Smooth muscle cell (in vitro differentiated cells): Measurements from ENCODE around the gene AGAP3. TPM values are rescaled to one million over a fixed set of nuclear protein-coding genes. Genes with fewer than 3 reads are reported as not detected.

Source experiments
- DNase-seq: peaks from one replicate; lab custom pipeline; 2025; ENCODE audit not compliant: unreplicated experiment; lab: John Stamatoyannopoulos, UW
- H2AFZ ChIP-seq: fragments of 200-600 bp; sonication (generic); 2 replicates; pipeline ENCODE4 v1.6.0; 2016; ENCODE audit warnings: antibody characterized with exemption, low read depth, mild to moderate bottlenecking
- H3F3A ChIP-seq: fragments of 200-600 bp; sonication (generic); 2 replicates; pipeline ENCODE4 v1.6.0; 2017; ENCODE audit warnings: antibody characterized with exemption, low read depth
- H3K27ac ChIP-seq: fragments of 200-600 bp; sonication (generic); 2 replicates; pipeline ENCODE4 v1.5.1; 2016; ENCODE audit warnings: low read depth, mild to moderate bottlenecking
- H3K27me3 ChIP-seq: fragments of 200-600 bp; sonication (generic); 2 replicates; pipeline ENCODE4 v1.6.1; 2016; ENCODE audit warnings: low read depth, mild to moderate bottlenecking
- H3K36me3 ChIP-seq: fragments of 200-600 bp; sonication (generic); 2 replicates; pipeline ENCODE4 v1.5.1; 2016; ENCODE audit warnings: low read depth
- H3K4me1 ChIP-seq: fragments of 200-600 bp; sonication (generic); 2 replicates; pipeline ENCODE4 v1.5.1; 2016; ENCODE audit warnings: low read depth
- H3K4me2 ChIP-seq: fragments of 200-600 bp; sonication (generic); 2 replicates; pipeline ENCODE4 v1.6.0; 2016; ENCODE audit warnings: mild to moderate bottlenecking
- H3K4me3 ChIP-seq: fragments of 200-600 bp; sonication (generic); 2 replicates; pipeline ENCODE4 v1.5.1; 2016; ENCODE audit warnings: mild to moderate bottlenecking
- H3K79me2 ChIP-seq: fragments of 200-600 bp; sonication (generic); 2 replicates; pipeline ENCODE4 v1.6.0; 2016; ENCODE audit warnings: low read depth, mild to moderate bottlenecking
- H3K9ac ChIP-seq: fragments of 200-600 bp; sonication (generic); 2 replicates; pipeline ENCODE4 v1.6.0; 2016; ENCODE audit warnings: low read depth
- H3K9me3 ChIP-seq: fragments of 200-600 bp; sonication (generic); replicated peaks from 2 replicates; pipeline ENCODE4 v1.5.1; 2016; ENCODE audit warnings: low read depth
- H4K20me1 ChIP-seq: fragments of 200-600 bp; sonication (generic); 2 replicates; pipeline ENCODE4 v1.6.0; 2016; ENCODE audit warnings: low read depth
- CTCF ChIP-seq: fragments of 200-600 bp; sonication (generic); IDR thresholded peaks from 2 replicates; pipeline ENCODE4 v1.5.1; 2017; ENCODE audit warnings: borderline replicate concordance, mild to moderate bottlenecking, antibody characterized with exemption; ENCODE audit not compliant: insufficient read depth, poor library complexity, severe bottlenecking
- WGBS: methylation state at CpG from one replicate; pipeline ENCODE4 v1.1.7; 2016; ENCODE audit warnings: low lambda C conversion rate; 5-methylcytosine and 5-hydroxymethylcytosine counted together
- polyA plus RNA-seq: library from polyadenylated mRNA; unstranded; fragments of >200 nt; fragmentation: Nextera tagmentation; extraction: Ambion mirVana; gene quantifications from 2 replicates; pipeline ENCODE4 v1.2.1, GENCODE V29; 2016
- total RNA-seq: library from RNA; depleted of rRNA; stranded (reverse); fragments of >200 nt; gene quantifications from 2 replicates; pipeline ENCODE4 v1.2.3, GENCODE V29; 2014

AGAP3 gene
- total and polyA plus RNA-seq, 2 experiments from 2014 or later: 29.8 to 51.4 TPM

- peaks cover 23% of the 10 kb centered on the region for H3K4me1 ChIP-seq
- no peak overlapping the region for H3K9ac ChIP-seq
- H3K4me2 ChIP-seq: no peak overlapping the region
- no peaks in the 10 kb centered on the region for H3K36me3 ChIP-seq
- no peaks in the 10 kb centered on the region for H3K9me3 ChIP-seq
- H3F3A ChIP-seq: peaks cover 16% of the 10 kb centered on the region
- no peaks in the 10 kb centered on the region for H3K27me3 ChIP-seq
- H2AFZ ChIP-seq: no peak overlapping the region
- no peak for TF ChIP-seq CTCF
- H3K4me3 ChIP-seq: no peak overlapping the region
- DNase-seq: no peak
- 87% methylated on average over 10 of the region's 10 CpGs for WGBS
- H3K27ac ChIP-seq: no peak overlapping the region
- H3K79me2 ChIP-seq: peaks cover 29% of the 10 kb centered on the region
- peaks cover 21% of the 10 kb centered on the region for H4K20me1 ChIP-seq
These were observed 8.5 kb upstream of the AGAP3 start for GRCh38 chr7:151077705-151078232.

GRCh38 chr7:151078233-151079040 is 7.8 kb upstream of the AGAP3 start:
- H4K20me1 ChIP-seq: peaks cover 21% of the 10 kb centered on the region

GRCh38 chr7:151079199-151079910 is 6.9 kb upstream of the AGAP3 start:
- WGBS: 90% methylated on average over 27 of the region's 27 CpGs
- Histone ChIP-seq H3K4me1 (peaks cover 24% of the 10 kb centered on the region), H3K27ac (no peak overlapping the region), H2AFZ (no peak overlapping the region), H3K9me3 (no peaks in the 10 kb centered on the region), H3K27me3 (no peaks in the 10 kb centered on the region), H3K9ac (peak overlapping the region; percentile 93), H3K79me2 (peaks cover 33% of the 10 kb centered on the region), H3K4me2 (peak overlapping the region; percentile 97), H4K20me1 (peaks cover 21% of the 10 kb centered on the region), H3K36me3 (no peaks in the 10 kb centered on the region), H3K4me3 (peak overlapping the region; percentile 94), H3F3A (peaks cover 22% of the 10 kb centered on the region)
- TF ChIP-seq CTCF: no peak
- no peak for DNase-seq

More at GRCh38 chr7:151078233-151079040, 7.8 kb upstream of the AGAP3 start:
- Histone ChIP-seq H3K4me3 (no peak overlapping the region), H3K9me3 (no peaks in the 10 kb centered on the region), H3K4me2 (peak overlapping the region; percentile 97), H3K4me1 (peaks cover 24% of the 10 kb centered on the region), H3F3A (peaks cover 16% of the 10 kb centered on the region), H3K79me2 (peaks cover 33% of the 10 kb centered on the region), H3K27me3 (no peaks in the 10 kb centered on the region), H3K27ac (no peak overlapping the region), H3K36me3 (no peaks in the 10 kb centered on the region), H3K9ac (no peak overlapping the region), H2AFZ (no peak overlapping the region)
- TF ChIP-seq CTCF: no peak
- no peak for DNase-seq
- WGBS: 61% methylated on average over 13 of the region's 22 CpGs
